Skeletal muscle tissue (tissue), 4 donors: ENCODE measurements around the gene STK38L. TPM values are rescaled to one million over a fixed set of nuclear protein-coding genes. Genes with fewer than 3 reads are reported as not detected.
A peak's percentile ranks its signal among the peaks of the same experiment; 100 is the strongest.

Experiments used
- H3K27ac ChIP-seq: one replicate; pipeline ENCODE4 v1.7.0; 2013; ENCODE audit warnings: mild to moderate bottlenecking, low read depth, low read length, inconsistent platforms
- H3K27me3 ChIP-seq, 3 donors: one replicate each; pipeline ENCODE4 v1.7.0; 2013; ENCODE audit warnings: low read length in 3 of 3; ENCODE audit not compliant: control insufficient read depth in 3 of 3, insufficient read depth in 3 of 3
- H3K36me3 ChIP-seq, 3 donors: one replicate each; pipeline ENCODE4 v1.7.0; 2013; ENCODE audit warnings: low read length in 3 of 3; ENCODE audit not compliant: control insufficient read depth in 3 of 3, insufficient read depth in 3 of 3
- H3K4me1 ChIP-seq, 3 donors: one replicate each; pipeline ENCODE4 v1.7.0; 2013; ENCODE audit warnings: low read length in 3 of 3, mild to moderate bottlenecking in 3 of 3; ENCODE audit not compliant: control insufficient read depth in 3 of 3, insufficient read depth in 3 of 3
- H3K4me3 ChIP-seq, 3 donors: one replicate each; pipeline ENCODE4 v1.7.0; 2013; ENCODE audit warnings: low read length in 3 of 3
- H3K9ac ChIP-seq, 3 donors: one replicate each; pipeline ENCODE4 v1.7.0; 2013; ENCODE audit warnings: low read length in 3 of 3, mild to moderate bottlenecking in 3 of 3, moderate library complexity in 2 of 3, low read depth in 1 of 3
- H3K9me3 ChIP-seq, 3 donors: one replicate each; pipeline ENCODE4 v1.7.0; 2013; ENCODE audit warnings: low read length in 3 of 3; ENCODE audit not compliant: control insufficient read depth in 3 of 3
- total RNA-seq: library from RNA; depleted of rRNA; stranded (reverse); fragments of >200 nt; gene quantifications from one replicate; pipeline ENCODE4 v1.2.3, GENCODE V29; 2014
- donor health status: Osteomylitis.

The STK38L gene
- total RNA-seq, result 17.2 TPM

DNA sequence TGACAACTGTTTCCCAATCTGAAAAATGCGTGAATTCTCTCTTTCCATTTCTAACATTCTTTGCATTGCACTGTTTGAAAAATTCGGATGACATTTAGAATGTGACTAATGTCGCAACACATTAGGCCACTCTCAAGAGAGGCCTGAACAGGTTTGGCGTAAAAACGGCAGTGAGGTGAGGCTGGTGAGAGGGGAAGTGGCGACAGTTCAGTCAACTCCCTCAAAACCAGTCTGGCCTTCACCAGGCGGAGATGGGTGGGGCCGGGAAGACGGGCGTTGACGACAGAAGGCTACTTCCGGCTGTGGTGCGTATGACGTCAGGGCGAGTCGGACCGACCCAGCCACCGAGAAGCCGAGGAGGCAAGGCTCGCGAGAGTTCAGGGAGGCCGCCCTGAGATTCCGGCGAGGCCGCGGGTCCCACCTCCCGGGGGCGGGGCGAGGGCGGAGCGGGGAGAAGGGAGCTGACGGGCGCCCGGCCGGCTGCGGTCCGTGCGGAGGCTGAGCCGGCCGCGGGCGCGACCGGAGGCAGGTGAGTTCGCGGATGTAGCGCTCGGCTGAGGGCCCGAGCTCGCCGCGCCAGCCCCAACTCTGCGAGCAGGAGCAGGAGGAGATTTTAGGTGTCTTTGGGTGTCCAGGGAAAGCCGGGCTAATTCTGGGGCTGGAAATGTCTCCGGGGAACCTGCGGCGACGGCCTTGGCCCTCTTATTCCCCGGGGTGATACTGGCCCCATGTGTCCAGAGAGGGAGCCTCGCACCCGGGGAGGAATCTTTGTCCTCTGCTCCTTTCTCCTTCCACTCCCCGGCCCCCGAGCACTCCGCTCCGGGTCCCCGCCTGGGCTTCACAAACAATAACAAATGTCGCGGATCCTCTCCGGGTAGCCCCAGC is at the start of gene STK38L:
Gene STK38L, plus strand, starts transcription at position 483 of the 885 bp plus-strand sequence. CDS start 53,435 bp downstream, outside the sequence.
- Histone ChIP-seq H3K36me3 (no peaks in the 10 kb centered on the region), H3K9me3 (no peaks in the 10 kb centered on the region), H3K27ac (peak within 1 kb of the TSS; percentile 78), H3K4me1 (peaks cover 0 to 12% (median 5%) of the 10 kb centered on the region in 3 donors), H3K27me3 (no peaks in the 10 kb centered on the region), H3K4me3 (peak within 1 kb of the TSS; percentile 78 to 89 (median 87)), H3K9ac (peak within 1 kb of the TSS; percentile 85 to 87 (median 86))

DNA sequence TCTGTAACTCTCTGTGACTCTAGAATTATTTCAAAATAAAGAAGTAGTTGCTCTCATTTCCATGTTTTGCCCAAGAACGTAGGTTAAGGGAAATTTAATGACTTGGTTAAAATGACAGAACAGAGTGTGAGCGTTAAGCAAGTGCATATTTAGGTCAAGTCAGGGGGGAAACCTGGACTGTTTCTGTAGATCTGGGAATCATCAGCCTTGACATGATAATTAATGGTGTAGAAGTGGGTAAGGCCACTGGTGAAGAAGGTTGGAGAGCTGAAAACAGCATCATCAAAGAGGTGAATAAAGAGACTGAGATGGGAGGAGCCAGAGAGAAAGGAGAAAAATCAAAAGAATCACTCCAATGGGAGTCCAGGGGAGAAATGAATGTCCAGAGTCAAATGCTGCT is 49.4 kb upstream of the STK38L start:
- peaks cover 9 to 14% (median 12%) of the 10 kb centered on the region in 3 donors for H3K4me1 ChIP-seq

GRCh38 chr12:27198036-27198435 is 46.0 kb upstream of the STK38L start:
- peaks cover 7 to 9% (median 9%) of the 10 kb centered on the region in 3 donors for H3K4me1 ChIP-seq
- no peaks in the 10 kb centered on the region for H3K36me3 ChIP-seq
- H3K9ac ChIP-seq, result no peak overlapping the region
- H3K9me3 ChIP-seq, result no peaks in the 10 kb centered on the region
- H3K27ac ChIP-seq, result no peak overlapping the region
- no peak overlapping the region for H3K4me3 ChIP-seq
- no peaks in the 10 kb centered on the region for H3K27me3 ChIP-seq

More for the DNA sequence above, 49.4 kb upstream of the STK38L start:
- Histone ChIP-seq H3K36me3 (no peaks in the 10 kb centered on the region), H3K9me3 (no peaks in the 10 kb centered on the region), H3K9ac (no peak overlapping the region), H3K27me3 (no peaks in the 10 kb centered on the region), H3K4me3 (no peak overlapping the region), H3K27ac (no peak overlapping the region)

DNA sequence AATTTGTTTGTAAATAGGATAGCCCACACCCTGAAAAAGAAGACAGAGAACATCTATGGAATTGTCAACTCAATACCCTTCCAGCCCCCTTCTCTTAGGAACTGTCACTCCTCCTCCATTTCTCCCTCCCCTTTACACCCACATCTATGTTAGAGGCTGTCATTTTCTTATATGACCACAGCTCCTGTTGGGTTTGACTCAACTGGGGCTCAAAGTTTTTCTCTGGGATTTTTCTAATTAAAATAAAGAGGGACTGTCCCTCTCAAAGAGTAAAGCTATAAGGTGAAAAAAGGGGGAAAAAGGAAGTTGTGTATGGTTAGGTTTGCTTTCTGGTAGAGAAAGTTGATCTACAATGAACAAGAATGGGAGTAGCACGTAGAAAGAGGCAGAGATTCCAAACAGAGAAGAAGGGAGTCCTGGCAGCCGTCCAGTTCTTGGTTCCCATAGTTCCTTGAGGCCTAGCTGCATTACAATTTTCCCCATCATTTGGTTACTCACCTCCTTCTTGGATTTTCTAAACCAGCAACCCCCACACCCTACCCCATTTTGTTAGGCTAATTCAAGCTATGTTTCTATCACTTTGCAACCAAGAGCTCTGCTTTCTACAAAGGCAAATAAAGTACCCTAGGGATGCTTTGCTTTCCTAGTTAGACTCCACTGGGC is 44.3 kb upstream of the STK38L start:
- no peak overlapping the region for H3K9ac ChIP-seq
- H3K27me3 ChIP-seq, result no peaks in the 10 kb centered on the region
- H3K9me3 ChIP-seq, result no peaks in the 10 kb centered on the region
- H3K27ac ChIP-seq, result no peak overlapping the region
- no peak overlapping the region for H3K4me3 ChIP-seq
- no peaks in the 10 kb centered on the region for H3K36me3 ChIP-seq
- no peaks in the 10 kb centered on the region for H3K4me1 ChIP-seq

DNA sequence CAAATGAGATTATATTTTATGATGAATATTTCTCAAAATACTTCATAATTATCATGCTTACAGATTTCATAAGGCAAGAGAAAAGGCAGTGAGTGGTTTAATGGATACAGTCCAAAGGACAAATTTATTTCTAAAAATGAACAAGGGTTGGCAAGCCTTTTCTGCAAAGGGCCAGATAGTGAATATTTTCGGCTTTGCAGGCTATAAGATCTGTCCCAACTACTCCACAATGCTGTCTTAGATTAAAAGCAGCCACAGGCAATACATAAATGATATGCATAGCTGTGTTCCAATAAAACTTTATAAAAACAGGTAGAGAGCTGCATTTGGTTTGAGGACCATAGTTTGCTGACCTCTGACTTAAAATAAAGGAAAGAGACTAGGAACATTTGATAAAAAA is 42.9 kb upstream of the STK38L start:
- Histone ChIP-seq H3K4me1 (no peaks in the 10 kb centered on the region), H3K4me3 (no peak overlapping the region), H3K9ac (no peak overlapping the region), H3K27me3 (no peaks in the 10 kb centered on the region), H3K9me3 (no peaks in the 10 kb centered on the region), H3K27ac (no peak overlapping the region), H3K36me3 (no peaks in the 10 kb centered on the region)

GRCh38 chr12:27206801-27207502 is 37.1 kb upstream of the STK38L start:
- H3K9me3 ChIP-seq, result no peaks in the 10 kb centered on the region

DNA sequence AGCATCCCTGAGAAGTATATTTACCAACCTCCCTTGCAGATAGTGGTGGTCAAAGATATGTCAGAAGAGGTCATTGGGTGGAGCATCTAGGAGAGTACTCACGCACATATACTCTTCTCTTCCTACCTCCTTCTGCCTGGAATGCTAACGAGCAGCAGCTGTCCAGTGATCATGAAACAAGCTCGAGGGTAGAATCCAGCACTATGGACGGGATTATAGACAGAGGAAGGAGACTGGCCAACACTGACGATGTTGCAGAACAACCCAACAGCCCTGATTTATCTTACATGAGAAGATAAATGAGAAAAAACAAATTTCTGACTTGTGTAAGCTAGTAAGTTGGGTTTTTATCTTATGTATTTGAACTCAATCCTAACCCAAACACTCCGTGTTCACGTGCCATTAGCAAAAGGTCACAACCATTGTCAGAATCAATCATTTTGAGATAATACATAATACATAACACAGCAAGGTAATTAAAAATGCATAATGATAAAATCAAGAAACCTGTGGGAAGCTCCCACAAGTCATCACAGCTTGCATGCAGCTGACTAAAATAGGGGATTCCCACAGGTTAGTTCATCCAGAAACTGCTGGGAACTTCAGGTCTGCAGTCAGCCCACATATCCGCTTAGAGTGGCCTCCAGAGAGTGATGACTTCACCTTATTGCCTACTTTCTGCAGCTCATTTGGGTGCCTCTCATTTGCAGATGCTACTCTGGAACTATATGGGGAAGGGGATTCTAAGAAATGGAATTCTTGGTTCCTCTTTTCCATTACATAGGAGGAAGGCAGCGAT is 36.3 kb upstream of the STK38L start:
- Histone ChIP-seq H3K9me3 (no peaks in the 10 kb centered on the region), H3K27ac (no peak overlapping the region), H3K9ac (no peak overlapping the region), H3K27me3 (no peaks in the 10 kb centered on the region), H3K4me3 (no peak overlapping the region), H3K4me1 (no peaks in the 10 kb centered on the region), H3K36me3 (no peaks in the 10 kb centered on the region)

More at GRCh38 chr12:27206801-27207502, 37.1 kb upstream of the STK38L start:
- H3K4me1 ChIP-seq, result no peaks in the 10 kb centered on the region
- no peaks in the 10 kb centered on the region for H3K36me3 ChIP-seq
- H3K4me3 ChIP-seq, result no peak overlapping the region
- no peaks in the 10 kb centered on the region for H3K27me3 ChIP-seq
- no peak overlapping the region for H3K9ac ChIP-seq
- no peak overlapping the region for H3K27ac ChIP-seq

DNA sequence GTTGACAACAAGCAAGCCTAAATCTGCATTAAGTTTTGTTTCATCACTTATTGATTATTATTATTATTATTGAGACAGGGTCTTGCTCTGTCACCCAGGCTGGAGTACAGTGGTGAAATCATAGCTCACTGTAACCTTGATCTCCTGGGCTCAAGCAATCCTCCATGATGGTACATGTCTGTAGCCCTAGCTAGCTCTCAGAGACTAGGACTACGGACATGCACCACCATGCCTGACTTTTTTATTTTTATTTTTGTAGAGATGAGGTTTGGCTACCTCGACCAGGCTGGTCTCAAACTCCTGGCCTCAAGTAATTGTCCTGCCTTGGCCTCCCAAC is 35.7 kb upstream of the STK38L start:
- H3K9me3 ChIP-seq, result no peaks in the 10 kb centered on the region
- no peaks in the 10 kb centered on the region for H3K27me3 ChIP-seq
- H3K27ac ChIP-seq, result no peak overlapping the region
- H3K4me3 ChIP-seq, result no peak overlapping the region
- H3K4me1 ChIP-seq, result no peaks in the 10 kb centered on the region
- H3K9ac ChIP-seq, result no peak overlapping the region
- no peaks in the 10 kb centered on the region for H3K36me3 ChIP-seq

GRCh38 chr12:27209257-27209910 is 34.7 kb upstream of the STK38L start:
- Histone ChIP-seq H3K27ac (no peak overlapping the region), H3K36me3 (no peaks in the 10 kb centered on the region), H3K9me3 (no peaks in the 10 kb centered on the region), H3K4me1 (no peaks in the 10 kb centered on the region), H3K4me3 (no peak overlapping the region), H3K9ac (no peak overlapping the region), H3K27me3 (no peaks in the 10 kb centered on the region)
